AG04449 (cell line): Measurements from ENCODE around the gene ELK1.

ENCODE experiments used
- CTCF ChIA-PET: fragments of 350-600 bp; formaldehyde crosslinking; extraction: SDS; loops from one replicate; lab custom pipeline; 2021; ENCODE audit warnings: antibody characterized with exemption; lab: Yijun Ruan, JAX
- POLR2A ChIA-PET: fragments of 400-600, 350-600 bp; formaldehyde crosslinking; extraction: SDS; loops from one replicate; lab custom pipeline; 2020; ENCODE audit warnings: antibody characterized with exemption, inconsistent platforms; lab: Yijun Ruan, JAX
- DNase-seq: peaks from one replicate; pipeline ENCODE4 v3.0.0-alpha.2; 2010; ENCODE audit warnings: low read depth, low spot score
- H3K4me3 ChIP-seq: 2 replicates; pipeline ENCODE4 v1.5.1; 2011; ENCODE audit warnings: low read depth, mild to moderate bottlenecking, control low read depth, low read length
- TF ChIP-seq, protein P1 (sequence below): IDR thresholded peaks from one replicate; pipeline ENCODE4 v1.5.1; 2011; ENCODE audit warnings: mild to moderate bottlenecking, moderate library complexity, low read length, control low read depth, inconsistent platforms; ENCODE audit not compliant: insufficient read depth; ENCODE audit errors: missing control alignments

ELK1 gene, protein sequence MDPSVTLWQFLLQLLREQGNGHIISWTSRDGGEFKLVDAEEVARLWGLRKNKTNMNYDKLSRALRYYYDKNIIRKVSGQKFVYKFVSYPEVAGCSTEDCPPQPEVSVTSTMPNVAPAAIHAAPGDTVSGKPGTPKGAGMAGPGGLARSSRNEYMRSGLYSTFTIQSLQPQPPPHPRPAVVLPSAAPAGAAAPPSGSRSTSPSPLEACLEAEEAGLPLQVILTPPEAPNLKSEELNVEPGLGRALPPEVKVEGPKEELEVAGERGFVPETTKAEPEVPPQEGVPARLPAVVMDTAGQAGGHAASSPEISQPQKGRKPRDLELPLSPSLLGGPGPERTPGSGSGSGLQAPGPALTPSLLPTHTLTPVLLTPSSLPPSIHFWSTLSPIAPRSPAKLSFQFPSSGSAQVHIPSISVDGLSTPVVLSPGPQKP

DNA sequence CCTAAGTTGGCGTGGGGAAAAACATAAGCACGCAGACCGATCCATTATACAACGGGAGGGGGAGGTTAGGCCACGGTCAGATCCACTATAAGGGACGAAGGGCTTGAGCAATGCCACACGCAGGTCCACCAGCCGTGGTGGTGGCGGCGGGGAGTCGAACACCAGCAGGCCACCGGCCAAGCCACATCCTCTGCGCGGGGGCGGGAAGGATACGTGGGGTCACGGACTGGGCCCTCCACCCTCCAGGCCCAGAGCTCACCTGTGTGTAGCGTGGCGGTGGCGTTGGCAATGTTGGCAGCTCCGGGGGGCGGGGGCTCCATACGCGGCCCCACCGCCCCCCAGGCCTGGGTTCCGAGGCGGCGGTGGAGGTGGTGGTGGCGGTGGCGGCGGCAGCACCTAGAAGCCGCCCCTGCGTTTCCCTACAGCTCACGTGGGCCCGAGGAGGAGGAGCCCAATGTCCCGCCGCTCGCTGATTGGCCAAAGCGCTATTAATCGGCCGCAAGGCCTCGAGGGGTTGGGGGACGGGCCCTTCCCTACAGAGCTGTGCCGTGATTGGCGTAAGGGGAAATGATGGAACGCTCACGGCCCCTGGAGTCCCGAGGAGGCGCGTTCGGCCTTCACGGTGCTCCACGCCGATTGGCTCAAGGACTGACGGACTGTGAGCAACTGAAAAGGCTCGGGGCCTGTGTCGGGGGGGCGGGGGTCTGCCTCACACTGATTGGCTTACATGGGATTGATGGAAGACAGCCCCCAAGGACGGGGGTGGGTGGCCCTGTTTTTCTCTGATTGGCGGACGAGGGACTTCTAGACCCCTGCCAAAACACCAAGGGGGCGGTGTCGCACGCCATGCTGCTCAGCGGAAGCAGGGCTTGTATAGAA is at the start of gene ELK1:
ELK1 (minus strand) TSS at position 400 of the 879 bp plus-strand sequence. CDS start 9,122 bp downstream, outside the sequence.
- TF ChIP-seq, protein P1, sequence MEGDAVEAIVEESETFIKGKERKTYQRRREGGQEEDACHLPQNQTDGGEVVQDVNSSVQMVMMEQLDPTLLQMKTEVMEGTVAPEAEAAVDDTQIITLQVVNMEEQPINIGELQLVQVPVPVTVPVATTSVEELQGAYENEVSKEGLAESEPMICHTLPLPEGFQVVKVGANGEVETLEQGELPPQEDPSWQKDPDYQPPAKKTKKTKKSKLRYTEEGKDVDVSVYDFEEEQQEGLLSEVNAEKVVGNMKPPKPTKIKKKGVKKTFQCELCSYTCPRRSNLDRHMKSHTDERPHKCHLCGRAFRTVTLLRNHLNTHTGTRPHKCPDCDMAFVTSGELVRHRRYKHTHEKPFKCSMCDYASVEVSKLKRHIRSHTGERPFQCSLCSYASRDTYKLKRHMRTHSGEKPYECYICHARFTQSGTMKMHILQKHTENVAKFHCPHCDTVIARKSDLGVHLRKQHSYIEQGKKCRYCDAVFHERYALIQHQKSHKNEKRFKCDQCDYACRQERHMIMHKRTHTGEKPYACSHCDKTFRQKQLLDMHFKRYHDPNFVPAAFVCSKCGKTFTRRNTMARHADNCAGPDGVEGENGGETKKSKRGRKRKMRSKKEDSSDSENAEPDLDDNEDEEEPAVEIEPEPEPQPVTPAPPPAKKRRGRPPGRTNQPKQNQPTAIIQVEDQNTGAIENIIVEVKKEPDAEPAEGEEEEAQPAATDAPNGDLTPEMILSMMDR = no peak
- peak; percentile 93 for DNase-seq
- ChIA-PET POLR2A (interaction anchor here (0.5 to 1.0 kb wide), 3 partner anchors 42 to 167 kb away, joined by 3 read pairs; no protein-coding TSS in a partner anchor), CTCF (no interaction called here)
- peak within 1 kb of the TSS; percentile 74 for H3K4me3 ChIP-seq

DNA sequence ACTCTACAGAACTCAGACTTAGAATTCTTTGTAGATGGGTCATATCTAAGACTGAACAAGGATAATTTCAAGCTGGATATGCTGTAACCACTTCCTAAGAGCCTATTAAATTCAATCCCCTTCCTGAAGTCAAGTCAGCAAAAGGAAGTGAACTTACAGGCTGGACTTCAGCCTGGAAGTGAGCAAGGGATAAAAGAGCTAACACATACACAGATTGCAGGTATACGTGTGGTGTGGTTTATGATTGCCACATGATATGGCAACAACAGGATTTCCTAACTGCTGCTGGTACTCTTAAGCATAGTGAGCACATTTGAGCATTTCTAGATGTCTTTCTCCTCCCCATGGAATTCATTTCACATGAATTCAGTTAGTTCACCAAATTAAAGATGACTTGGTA is 46.8 kb upstream of the ELK1 start:
- no peak overlapping the region for H3K4me3 ChIP-seq
- POLR2A ChIA-PET = no interaction called here
- CTCF ChIA-PET = no interaction called here
- TF ChIP-seq, protein P1 = no peak
- no peak for DNase-seq

DNA sequence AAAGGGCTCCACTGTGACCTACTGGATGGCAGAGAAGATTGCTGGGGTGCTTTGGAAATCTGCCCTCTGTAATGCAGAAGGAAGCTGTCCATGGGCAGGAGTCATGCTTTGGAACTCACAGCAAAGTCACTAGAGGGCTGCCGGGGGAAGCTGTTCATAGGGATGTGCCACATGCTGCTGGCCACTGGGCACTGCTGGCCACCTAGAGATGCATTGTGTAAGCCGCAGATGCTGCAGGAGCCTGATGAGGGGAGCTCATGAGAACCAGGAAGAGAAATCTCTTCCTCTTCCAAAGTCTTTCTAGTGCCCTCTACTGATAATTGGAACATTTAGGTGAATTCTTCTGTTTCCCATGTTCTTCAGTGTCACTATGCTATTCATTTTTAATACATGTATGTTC is 39.8 kb upstream of the ELK1 start:
- no peak for DNase-seq
- CTCF ChIA-PET = interaction anchor here (1.3 kb wide), 1 partner anchor 150 kb away, joined by 5 read pairs; no protein-coding TSS in a partner anchor
- no peak overlapping the region for H3K4me3 ChIP-seq
- POLR2A ChIA-PET = interaction anchor here (0.6 kb wide), 1 partner anchor 471 kb away, joined by 3 read pairs; no protein-coding TSS in a partner anchor
- TF ChIP-seq, protein P1 = no peak

DNA sequence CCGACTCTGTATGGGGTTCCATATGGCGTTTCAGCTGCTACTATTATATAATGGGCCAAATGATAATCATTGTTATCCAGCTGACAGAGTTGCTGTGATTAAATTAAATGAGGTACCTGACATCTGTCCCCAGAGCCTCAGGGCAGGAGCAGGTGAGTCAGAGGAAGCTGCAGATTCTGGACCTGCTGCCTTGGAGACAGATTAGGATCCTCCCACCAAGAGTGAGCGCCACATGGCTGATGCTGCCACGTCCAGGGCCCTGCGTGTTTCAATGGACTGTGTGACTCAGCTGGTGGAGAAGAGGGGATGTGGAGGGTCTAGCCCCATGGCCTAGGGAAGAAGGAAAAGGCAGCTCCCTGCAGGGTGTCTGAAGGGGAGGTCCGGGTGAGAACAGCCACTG is 36.9 kb upstream of the ELK1 start:
- DNase-seq = no peak
- ChIA-PET POLR2A (no interaction called here), CTCF (no interaction called here)
- TF ChIP-seq, protein P1 = no peak
- H3K4me3 ChIP-seq = no peak overlapping the region

DNA sequence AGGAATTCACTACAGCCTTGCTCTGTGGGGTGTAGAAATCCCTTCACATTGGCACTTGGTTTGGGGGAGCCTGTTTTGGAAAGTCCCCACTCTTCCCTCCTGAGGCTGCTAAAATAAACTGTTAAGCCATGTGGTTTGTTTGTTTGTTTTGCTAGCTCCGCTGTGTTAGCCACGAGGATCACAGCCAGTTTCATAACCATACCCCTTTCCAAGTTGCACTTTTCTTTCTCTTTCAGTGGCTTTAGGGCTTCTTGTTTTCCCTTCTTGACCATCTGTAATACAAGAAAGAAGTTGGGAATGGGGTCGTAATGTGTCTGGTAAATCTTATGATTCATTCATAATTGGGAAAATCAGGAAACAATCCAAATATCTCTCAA is 33.5 kb upstream of the ELK1 start:
- POLR2A ChIA-PET = no interaction called here
- DNase-seq = no peak
- CTCF ChIA-PET = no interaction called here
- no peak overlapping the region for H3K4me3 ChIP-seq
- TF ChIP-seq, protein P1 = no peak
